ENCODE data around the gene C1QTNF12.

GRCh38 chr1:1237874-1238701 is 8.4 kb downstream of the C1QTNF12 start:
- TF ChIP-seq CTCF (IDR thresholded peaks at IDR 0.05; ENCODE audit: insufficient read depth, low read length) (no peak), REST (IDR thresholded peaks at IDR 0.05; ENCODE audit: insufficient replicate concordance, low read depth) (no peak), GABPA (IDR thresholded peaks at IDR 0.05; ENCODE audit: low read depth) (no peak), POLR2AphosphoS5 (IDR thresholded peaks at IDR 0.05; ENCODE audit: low read depth) (no peak)

Data from HL-60 (cell line).